Measurements from ENCODE around the gene DENND1C.
A peak's percentile ranks its signal among the peaks of the same experiment; 100 is the strongest.
"Not testable (repeated sequence)": the region's sequence is repeated elsewhere in the genome, so short reads cannot be mapped to it uniquely, and the experiment has no call there.

The DENND1C gene

GRCh38 chr19:6452223-6452614 is 29.4 kb downstream of the DENND1C start:
- no peak for DNase-seq

GRCh38 chr19:6451583-6452222 is 29.9 kb downstream of the DENND1C start:
- DNase-seq = no peak

GRCh38 chr19:6450166-6450565 is 31.4 kb downstream of the DENND1C start:
- no peak for DNase-seq

- no peak for DNase-seq
Measured at GRCh38 chr19:6448045-6448444, 33.5 kb downstream of the DENND1C start.

- no peak for DNase-seq
Measured at GRCh38 chr19:6446452-6446851, 35.1 kb downstream of the DENND1C start.

- DNase-seq = no peak
Measured at GRCh38 chr19:6443986-6444385, 37.6 kb downstream of the DENND1C start.

GRCh38 chr19:6442087-6442688 is 39.4 kb downstream of the DENND1C start:
- no peak for DNase-seq

GRCh38 chr19:6440905-6441304 is 40.7 kb downstream of the DENND1C start:
- no peak for DNase-seq

GRCh38 chr19:6439743-6440142 is 41.8 kb downstream of the DENND1C start:
- DNase-seq = no peak

- DNase-seq = no peak
Measured at GRCh38 chr19:6433663-6434062, 47.9 kb downstream of the DENND1C start, which contains the start of gene SLC25A41. SLC25A41 (minus strand) TSS chr19:6433763; CDS start chr19:6433693, 70 bp downstream.

- DNase-seq = no peak
Measured at GRCh38 chr19:6433165-6433564, 48.4 kb downstream of the DENND1C start.

GRCh38 chr19:6431891-6432290 is 49.7 kb downstream of the DENND1C start:
- no peak for DNase-seq

- DNase-seq = no peak
Measured at GRCh38 chr19:6429419-6430221, 52.0 kb downstream of the DENND1C start.

- DNase-seq = not testable (repeated sequence)
Measured at GRCh38 chr19:6428692-6429418, 52.7 kb downstream of the DENND1C start.

GRCh38 chr19:6427131-6427530 is 54.5 kb downstream of the DENND1C start:
- no peak for DNase-seq

- DNase-seq = no peak
Measured at GRCh38 chr19:6425732-6426620, 55.6 kb downstream of the DENND1C start.

- peak; percentile 99 for DNase-seq
Measured at GRCh38 chr19:6424939-6425731, 56.5 kb downstream of the DENND1C start.

GRCh38 chr19:6424195-6424938 is 57.2 kb downstream of the DENND1C start, which contains the start of gene KHSRP:
KHSRP (minus strand) TSS chr19:6424811; CDS start chr19:6424701, 110 bp downstream.
- no peak for DNase-seq

- DNase-seq = no peak
Measured at GRCh38 chr19:6423499-6424194, 57.9 kb downstream of the DENND1C start.

Measured in right forelimb (tissue), 1 donor.